H1 (cell line): ENCODE results near the gene ZFAND3. TPM values are rescaled to one million over a fixed set of nuclear protein-coding genes. Genes with fewer than 3 reads are reported as not detected.

ENCODE experiments used
- CTCF ChIA-PET: fragments of 300-600 bp; sonication (Branson Sonifier 250); formaldehyde crosslinking; loops from one replicate; lab custom pipeline; 2021; ENCODE audit not compliant: partially characterized antibody; lab: Charles Lee
- POLR2A ChIA-PET: fragments of 300-600 bp; sonication (Branson Sonifier 250); formaldehyde crosslinking; loops from one replicate; lab custom pipeline; 2021; ENCODE audit warnings: inconsistent platforms; ENCODE audit not compliant: partially characterized antibody; lab: Charles Lee
- DNase-seq, 2 experiments: peaks; one replicate each; pipeline versions ENCODE4 v3.0.0 to v3.0.0-alpha.2; 2010 to 2022; ENCODE audit warnings: low spot score in 2 of 2, low read depth in 1 of 2, mixed read lengths in 1 of 2
- FAIRE-seq: peaks from 2 replicates; lab custom pipeline; 2011; peaks lifted over from hg19 to GRCh38; lab: Jason Lieb, UNC
- H2AFZ ChIP-seq: 2 replicates; pipeline ENCODE4 v1.8.1; 2012; ENCODE audit warnings: low read length, inconsistent platforms
- H2AK5ac ChIP-seq: 2 replicates; pipeline ENCODE4 v1.6.1; 2013; ENCODE audit warnings: low read depth, low read length
- H2BK120ac ChIP-seq: replicated peaks from 2 replicates; pipeline ENCODE3; 2013; ENCODE audit warnings: low read depth, low read length, inconsistent platforms
- H2BK12ac ChIP-seq: 2 replicates; pipeline ENCODE4 v1.6.1; 2013; ENCODE audit warnings: low read depth, low read length
- H2BK15ac ChIP-seq: 2 replicates; pipeline ENCODE4 v1.6.1; 2013; ENCODE audit warnings: low read length
- H2BK20ac ChIP-seq: 2 replicates; pipeline ENCODE4 v1.6.1; 2013; ENCODE audit warnings: low read length
- H2BK5ac ChIP-seq: 2 replicates; pipeline ENCODE4 v1.6.1; 2013; ENCODE audit warnings: low read depth, low read length
- H3K14ac ChIP-seq: 2 replicates; pipeline ENCODE4 v1.6.1; 2013; ENCODE audit warnings: inconsistent platforms; ENCODE audit not compliant: insufficient read length
- H3K18ac ChIP-seq: 2 replicates; pipeline ENCODE4 v1.6.1; 2013; ENCODE audit warnings: low read length; ENCODE audit errors: extremely low read depth
- H3K23ac ChIP-seq: 2 replicates; pipeline ENCODE4 v1.6.1; 2013; ENCODE audit warnings: inconsistent platforms; ENCODE audit not compliant: insufficient read length
- H3K23me2 ChIP-seq: 2 replicates; pipeline ENCODE4 v1.6.1; 2013; ENCODE audit warnings: low read depth, low read length
- H3K27ac ChIP-seq: 2 replicates; pipeline ENCODE4 v1.6.1; 2011; ENCODE audit warnings: low read depth, low read length, inconsistent platforms
- H3K27me3 ChIP-seq, 4 experiments: replicated peaks in 1 of 4; 1 replicate in 1 of 4; 2 replicates in 3 of 4; pipeline versions ENCODE4 v1.6.1 to v1.8.1; 2011 to 2013; ENCODE audit warnings: low read length in 3 of 4, mild to moderate bottlenecking in 3 of 4, inconsistent platforms in 2 of 4, mixed read lengths in 2 of 4, moderate library complexity in 1 of 4; ENCODE audit not compliant: control insufficient read depth in 3 of 4, insufficient read depth in 3 of 4; ENCODE audit errors: extremely low read depth in 1 of 4
- H3K36me3 ChIP-seq, 4 experiments: 2 replicates each; pipeline versions ENCODE4 v1.6.1 to v1.8.1; 2011 to 2013; ENCODE audit warnings: mild to moderate bottlenecking in 4 of 4, low read length in 3 of 4, moderate library complexity in 2 of 4, control low read depth in 1 of 4, inconsistent platforms in 1 of 4; ENCODE audit not compliant: insufficient read depth in 4 of 4, control insufficient read depth in 2 of 4
- H3K4ac ChIP-seq: replicated peaks from 2 replicates; pipeline ENCODE3; 2013; ENCODE audit warnings: low read length, low read depth, mixed read lengths, inconsistent platforms; ENCODE audit not compliant: insufficient read length
- H3K4me1 ChIP-seq, 4 experiments: replicated peaks in 1 of 4; 1 replicate in 1 of 4; 2 replicates in 3 of 4; pipeline versions ENCODE4 v1.6.1 to v1.8.1; 2011 to 2013; ENCODE audit warnings: low read length in 3 of 4, inconsistent platforms in 2 of 4, mixed read lengths in 1 of 4; ENCODE audit not compliant: insufficient read depth in 4 of 4, control insufficient read depth in 3 of 4
- H3K4me2 ChIP-seq, 2 experiments: 2 replicates each; pipeline versions ENCODE4 v1.6.1 to v1.8.1; 2011 to 2013; ENCODE audit warnings: low read depth in 2 of 2, low read length in 2 of 2, control low read depth in 1 of 2, inconsistent platforms in 1 of 2, mild to moderate bottlenecking in 1 of 2; ENCODE audit not compliant: insufficient read depth in 1 of 2
- H3K4me3 ChIP-seq, 4 experiments: fragments of 200-600, 300-600 bp in 1 of 4; sonication (generic), shearing (Covaris generic), sonication (Bioruptor Twin) in 1 of 4; 2 replicates each; pipeline versions ENCODE4 v1.5.1 to v1.8.1; 2011 to 2016; ENCODE audit warnings: low read length in 4 of 4, low read depth in 3 of 4, control low read depth in 2 of 4, inconsistent platforms in 2 of 4, mild to moderate bottlenecking in 2 of 4, mixed read lengths in 1 of 4, moderate library complexity in 1 of 4; ENCODE audit not compliant: insufficient read depth in 2 of 4; ENCODE audit errors: extremely low read depth in 1 of 4
- H3K56ac ChIP-seq: replicated peaks from 2 replicates; pipeline ENCODE3; 2013; ENCODE audit warnings: low read depth, mild to moderate bottlenecking, mixed read lengths, low read length, inconsistent platforms; ENCODE audit not compliant: insufficient read length
- H3K79me1 ChIP-seq: 2 replicates; pipeline ENCODE4 v1.6.1; 2013; ENCODE audit warnings: low read depth, low read length, control low read depth
- H3K79me2 ChIP-seq, 2 experiments: 2 replicates each; pipeline versions ENCODE4 v1.6.1 to v1.8.1; 2012 to 2013; ENCODE audit warnings: low read length in 2 of 2, mild to moderate bottlenecking in 2 of 2, inconsistent platforms in 1 of 2; ENCODE audit not compliant: insufficient read depth in 2 of 2, control insufficient read depth in 1 of 2
- H3K9ac ChIP-seq, 4 experiments: replicated peaks in 1 of 4; 1 replicate in 1 of 4; 2 replicates in 3 of 4; pipeline versions ENCODE4 v1.6.1 to v1.8.1; 2011 to 2013; ENCODE audit warnings: low read depth in 3 of 4, low read length in 3 of 4, control low read depth in 2 of 4, mild to moderate bottlenecking in 2 of 4, moderate library complexity in 2 of 4, inconsistent platforms in 1 of 4; ENCODE audit errors: extremely low read depth in 1 of 4
- H3K9me3 ChIP-seq, 2 experiments: 2 replicates each; pipeline versions ENCODE4 v1.6.1 to v1.8.1; 2012 to 2013; ENCODE audit warnings: mild to moderate bottlenecking in 2 of 2, moderate library complexity in 2 of 2, control low read depth in 1 of 2, inconsistent platforms in 1 of 2, low read depth in 1 of 2, low read length in 1 of 2, mixed read lengths in 1 of 2; ENCODE audit not compliant: insufficient read depth in 2 of 2
- H4K20me1 ChIP-seq, 2 experiments: replicated peaks in 1 of 2; 2 replicates each; pipeline versions ENCODE3 to v1.8.1; 2011 to 2013; ENCODE audit warnings: inconsistent platforms in 2 of 2, low read length in 2 of 2, mild to moderate bottlenecking in 1 of 2; ENCODE audit not compliant: insufficient read depth in 2 of 2, control insufficient read depth in 1 of 2
- H4K5ac ChIP-seq: 2 replicates; pipeline ENCODE4 v1.6.1; 2013; ENCODE audit warnings: low read length, low read depth, mixed read lengths, inconsistent platforms; ENCODE audit not compliant: insufficient read length
- H4K8ac ChIP-seq: 2 replicates; pipeline ENCODE4 v1.8.0; 2013; ENCODE audit warnings: mild to moderate bottlenecking, moderate library complexity, low read length, inconsistent platforms; ENCODE audit not compliant: insufficient read depth; ENCODE audit errors: extremely low read depth
- H4K91ac ChIP-seq: replicated peaks from 2 replicates; pipeline ENCODE3; 2013; ENCODE audit warnings: low read length, mixed read lengths, inconsistent platforms; ENCODE audit not compliant: insufficient read length
- CBX8 ChIP-seq: fragments of 300-800, 300-1000 bp; sonication (generic); IDR thresholded peaks from 2 replicates; pipeline ENCODE4 v1.7.1; 2016; ENCODE audit warnings: low read depth, low read length, borderline replicate concordance
- POLR2AphosphoS5 ChIP-seq: IDR thresholded peaks from 2 replicates; pipeline ENCODE4 v1.6.1; 2011; ENCODE audit warnings: low read depth, low read length
- SIN3A ChIP-seq, 2 experiments: IDR thresholded peaks in 1 of 2; conservative IDR thresholded peaks in 1 of 2; 2 replicates each; pipeline ENCODE4 v1.6.1; 2011 to 2012; ENCODE audit warnings: low read length in 2 of 2, improper control_type of control experiment in 1 of 2, low read depth in 1 of 2, mild to moderate bottlenecking in 1 of 2
- WGBS, 2 experiments: shearing (Covaris generic) in 1 of 2; methylation state at CpG; one replicate each; pipeline versions ENCODE4 v1.1.6 to v1.1.7; 2013 to 2015; ENCODE audit warnings: low lambda C conversion rate in 2 of 2, mixed read lengths in 2 of 2, inconsistent platforms in 1 of 2, low coverage in 1 of 2, missing lambda C conversion rate in 1 of 2; ENCODE audit not compliant: insufficient replicate concordance in 2 of 2, insufficient coverage in 1 of 2, insufficient read length in 1 of 2; ENCODE audit errors: extremely low coverage in 1 of 2, missing lambda C conversion rate in 1 of 2; 5-methylcytosine and 5-hydroxymethylcytosine counted together
- polyA plus RNA-seq, 7 experiments: library from polyadenylated mRNA; depleted of rRNA in 3 of 7; stranded (reverse) in 5 of 7; unstranded in 2 of 7; fragments of >200 nt in 5 of 7; fragments of 200-250 nt in 2 of 7; gene quantifications; 1 replicate in 5 of 7; 2 replicates in 1 of 7; 4 replicates in 1 of 7; pipeline versions ENCODE4 v1.2.1 to v1.2.3, GENCODE V29; 2011 to 2013; ENCODE audit warnings: missing spikeins in 2 of 7, mixed read lengths in 2 of 7
- total RNA-seq: library from RNA; stranded (reverse); fragmentation: NEBNext Ultra II Directional; extraction: Animal tissue kit (Norgen Biotek cat#: 25700); gene quantifications from 2 replicates; pipeline ENCODE4 v1.2.1, GENCODE V29; 2021

Gene ZFAND3
- total and polyA plus RNA-seq, 2 of the 8 experiments (the other 6 are each of a cell fraction or from before 2014, with no cell fraction given): 13.0 to 51.3 TPM

DNA sequence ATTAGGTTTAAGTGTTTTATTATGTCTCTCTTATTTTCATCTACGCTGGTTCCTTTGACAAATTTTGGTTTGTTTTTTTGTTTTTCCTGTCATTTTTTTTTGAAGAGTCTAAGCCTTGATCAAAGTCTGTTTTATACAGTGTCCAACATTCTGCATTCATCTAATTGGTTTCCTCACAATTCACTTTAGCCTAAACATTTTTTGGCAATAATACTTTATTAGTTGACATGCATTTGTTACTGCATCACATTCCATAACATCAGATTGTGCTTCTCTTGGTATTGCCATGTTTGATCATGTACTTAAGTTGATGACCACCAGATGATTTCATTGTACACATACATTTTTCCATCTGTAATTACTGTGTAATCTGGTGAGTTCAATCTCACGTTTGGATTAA is 173.2 kb downstream of the ZFAND3 start:
- no peak overlapping the region for H2AK5ac ChIP-seq
- H2BK20ac ChIP-seq: no peak overlapping the region
- peaks cover 0 to 60% of the 10 kb centered on the region in 2 experiments; a peak in 3 of 4 replicates for H3K79me2 ChIP-seq
- no peak overlapping the region for H3K4me2 ChIP-seq
- no peak overlapping the region for H3K14ac ChIP-seq
- no peak overlapping the region for H3K18ac ChIP-seq
- POLR2A ChIA-PET: no interaction called here
- no peak overlapping the region for H4K8ac ChIP-seq
- DNase-seq: no peak
- H4K20me1 ChIP-seq: peaks cover 1 to 2% of the 10 kb centered on the region in 2 experiments
- H3K4me3 ChIP-seq: no peak overlapping the region
- no peaks in the 10 kb centered on the region for H3K9me3 ChIP-seq
- no peak overlapping the region for H2AFZ ChIP-seq
- no peaks in the 10 kb centered on the region for H3K23me2 ChIP-seq
- peaks cover 0 to 5% (median 3%) of the 10 kb centered on the region in 4 experiments; a peak in 5 of 7 replicates for H3K4me1 ChIP-seq
- no peak overlapping the region for H3K4ac ChIP-seq
- no peaks in the 10 kb centered on the region for H3K27me3 ChIP-seq
- no peak overlapping the region for H3K27ac ChIP-seq
- H3K36me3 ChIP-seq: no peaks in the 10 kb centered on the region
- WGBS, 2 experiments: 90% methylated on average over 2 of the region's 2 CpGs; no CpG with 5 or more reads in 1 of the 2 experiments
- TF ChIP-seq CBX8: no peak
- no peak for TF ChIP-seq POLR2AphosphoS5
- TF ChIP-seq SIN3A (conservative IDR thresholded peaks at IDR 0.05 in 1 of 2, IDR thresholded peaks at IDR 0.05 in 1 of 2; ENCODE audit: low read depth in 1 of 2, low read length in 2 of 2): no peak
- no peaks in the 10 kb centered on the region; the same call in 1 of the 2 replicates for H3K79me1 ChIP-seq
- CTCF ChIA-PET: interaction anchor here (0.6 to 1.8 kb wide), 3 partner anchors 15 to 502 kb away, joined by 3 to 4 read pairs (median 3); no protein-coding TSS in a partner anchor
- no peak overlapping the region for H2BK5ac ChIP-seq
- H4K5ac ChIP-seq: no peak overlapping the region
- H3K23ac ChIP-seq: no peak overlapping the region
- no peak overlapping the region for H3K56ac ChIP-seq
- FAIRE-seq: no peak
- no peak overlapping the region for H4K91ac ChIP-seq
- H3K9ac ChIP-seq: no peak overlapping the region
- no peak overlapping the region for H2BK12ac ChIP-seq
- H2BK120ac ChIP-seq: no peak overlapping the region
- H2BK15ac ChIP-seq: no peak overlapping the region
